ENCODE data around the gene MIS18BP1. TPM values are rescaled to one million over a fixed set of nuclear protein-coding genes. Genes with fewer than 3 reads are reported as not detected.
A peak's percentile ranks its signal among the peaks of the same experiment; 100 is the strongest.
"Not testable (repeated sequence)": the region's sequence is repeated elsewhere in the genome, so short reads cannot be mapped to it uniquely, and the experiment has no call there.

The MIS18BP1 gene
- total and polyA plus RNA-seq, 2 experiments from 2014 or later, result 109 to 216 TPM

GRCh38 chr14:45284802-45285201 lies 31.8 kb upstream of the MIS18BP1 start:
- H3K27ac Mint-ChIP-seq, result no peak overlapping the region
- peaks cover 14% of the 10 kb centered on the region for H3K36me3 Mint-ChIP-seq (ENCODE audit: low read depth)
- ATAC-seq, result no peak
- Histone ChIP-seq H3K27me3 (ENCODE audit: insufficient read depth) (no peaks in the 10 kb centered on the region), H3K4me1 (ENCODE audit: insufficient read depth) (no peaks in the 10 kb centered on the region), H3F3A (replicated peaks; ENCODE audit: low read depth) (no peaks in the 10 kb centered on the region), H3K36me3 (ENCODE audit: insufficient read depth) (peaks cover 4% of the 10 kb centered on the region; the same call in 1 of the 2 replicates), H3K9me2 (ENCODE audit: insufficient read depth) (peaks cover 3% of the 10 kb centered on the region; the same call in 1 of the 2 replicates), H3K27ac (ENCODE audit: low read depth) (no peak overlapping the region), H2AFZ (no peak overlapping the region), H3K4me2 (no peak overlapping the region), H3K79me2 (replicated peaks; ENCODE audit: insufficient read depth) (no peaks in the 10 kb centered on the region), H3K4me3 (no peak overlapping the region), H4K20me1 (replicated peaks; ENCODE audit: insufficient read depth) (no peaks in the 10 kb centered on the region)
- no peak overlapping the region for H3K4me3 Mint-ChIP-seq
- peaks cover 22% of the 10 kb centered on the region for H3K9me3 Mint-ChIP-seq
- H3K27me3 Mint-ChIP-seq (ENCODE audit: insufficient read depth, low read depth, poor library complexity), result peaks cover 4% of the 10 kb centered on the region
- TF ChIP-seq ZNF462 (CRISPR knock-in tag; IDR thresholded peaks at IDR 0.05), result no peak
- TF ChIP-seq STAT1 (IDR thresholded peaks at IDR 0.05; ENCODE audit: unreplicated experiment), result no peak
- TF ChIP-seq CTCF (conservative IDR thresholded peaks at IDR 0.05; ENCODE audit: low read depth in 2 of 2), result peak; percentile 56 to 63
- TF ChIP-seq NANOG (IDR thresholded peaks at IDR 0.05; ENCODE audit: borderline replicate concordance), result no peak
- TF ChIP-seq ZNF331 (CRISPR knock-in tag; IDR thresholded peaks at IDR 0.05; ENCODE audit: low read depth), result no peak
- TF ChIP-seq JUNB (IDR thresholded peaks at IDR 0.05; ENCODE audit: unreplicated experiment), result no peak
- no peak for TF ChIP-seq CREB1 (CRISPR knock-in tag; IDR thresholded peaks at IDR 0.05; ENCODE audit: low read depth)
- TF ChIP-seq POLR2AphosphoS5 (IDR thresholded peaks at IDR 0.05; ENCODE audit: low read depth), result no peak
- TF ChIP-seq REST (IDR thresholded peaks at IDR 0.05; ENCODE audit: unreplicated experiment), result no peak
- H3K4me1 Mint-ChIP-seq, result no peaks in the 10 kb centered on the region
- DNase-seq (ENCODE audit: low spot score), result peak; percentile 51

- not testable (repeated sequence) for H3K4me3 Mint-ChIP-seq; H3K27me3 Mint-ChIP-seq (ENCODE audit: insufficient read depth, low read depth, poor library complexity); H3F3A ChIP-seq (replicated peaks; ENCODE audit: low read depth); H3K4me2 ChIP-seq; H3K36me3 ChIP-seq (ENCODE audit: insufficient read depth); H3K27ac ChIP-seq (ENCODE audit: low read depth); H3K4me3 ChIP-seq; H3K4me1 Mint-ChIP-seq; H2AFZ ChIP-seq; H3K79me2 ChIP-seq (replicated peaks; ENCODE audit: insufficient read depth); H3K9me2 ChIP-seq (ENCODE audit: insufficient read depth); H3K4me1 ChIP-seq (ENCODE audit: insufficient read depth); H3K27ac Mint-ChIP-seq; H3K27me3 ChIP-seq (ENCODE audit: insufficient read depth); H4K20me1 ChIP-seq (replicated peaks; ENCODE audit: insufficient read depth); ATAC-seq
- DNase-seq (ENCODE audit: low spot score), result peak; percentile 35
- Mint-ChIP-seq H3K9me3 (peaks cover 22% of the 10 kb centered on the region), H3K36me3 (ENCODE audit: low read depth) (peaks cover 14% of the 10 kb centered on the region)
Observed at GRCh38 chr14:45281731-45282400, 28.9 kb upstream of the MIS18BP1 start.

Data from GM23338 (cell line).